K562 (cell line): ENCODE data around the gene KASH5. TPM values are rescaled to one million over a fixed set of nuclear protein-coding genes. Genes with fewer than 3 reads are reported as not detected.

Experiments
- ATAC-seq: fragments of 200-7000 bp; cut with Tn5 transposase; 3 replicates; pipeline ENCODE4 v1.9.1; 2020; ENCODE audit warnings: moderate library complexity
- BruUV-seq: library from RNA; stranded (reverse); fragments of 400-500 nt; replicated peaks from 2 replicates; lab custom pipeline; 2021; lab: Mats Ljungman, UMichigan
- CTCF ChIA-PET: fragments of 300-600 bp; formaldehyde crosslinking; extraction: SDS; loops from one replicate; lab custom pipeline; 2021; ENCODE audit warnings: low intra/inter-chr PET ratio; lab: Yijun Ruan, JAX
- POLR2A ChIA-PET: fragments of 300-600, 350-650 bp; sonication (Branson Sonifier 250); formaldehyde crosslinking; extraction: SDS; loops from one replicate; lab custom pipeline; 2021; ENCODE audit warnings: antibody characterized with exemption, inconsistent platforms; lab: Yijun Ruan, JAX
- DNase-seq, 4 experiments: peaks; one replicate each; pipeline versions ENCODE4 v3.0.0 to v3.0.0-alpha.2; 2011 to 2018; ENCODE audit warnings: low spot score in 3 of 4, mixed read lengths in 3 of 4; ENCODE audit errors: extremely low read depth in 1 of 4
- FAIRE-seq: peaks from 2 replicates; lab custom pipeline; 2011; peaks lifted over from hg19 to GRCh38; lab: Jason Lieb, UNC
- H2AFZ ChIP-seq: 2 replicates; pipeline ENCODE4 v1.6.0; 2011; ENCODE audit warnings: low read depth, low read length, control low read depth, inconsistent platforms
- H3K27ac ChIP-seq: fragments of 200-600 bp; 3 replicates; pipeline ENCODE4 v1.8.0; 2011; ENCODE audit warnings: low read depth, mild to moderate bottlenecking, control low read depth, inconsistent platforms, low read length, moderate library complexity, mixed read lengths; ENCODE audit errors: extremely low read depth
- H3K27me3 ChIP-seq, 2 experiments: fragments of 300-600 bp in 1 of 2; 2 replicates in 1 of 2; 3 replicates in 1 of 2; pipeline versions ENCODE4 v1.6.0 to v1.8.0; 2011; ENCODE audit warnings: inconsistent platforms in 2 of 2, low read length in 2 of 2, mild to moderate bottlenecking in 1 of 2, mixed read lengths in 1 of 2, moderate library complexity in 1 of 2; ENCODE audit not compliant: control insufficient read depth in 2 of 2, insufficient read depth in 2 of 2
- H3K36me3 ChIP-seq: fragments of 300-600 bp; 3 replicates; pipeline ENCODE4 v1.8.0; 2011; ENCODE audit warnings: mild to moderate bottlenecking, low read length, inconsistent platforms; ENCODE audit not compliant: control insufficient read depth, insufficient read depth
- H3K4me1 ChIP-seq, 2 experiments: fragments of 200-600 bp in 1 of 2; replicated peaks in 1 of 2; 2 replicates in 1 of 2; 3 replicates in 1 of 2; pipeline versions ENCODE4 v1.5.1 to v1.8.0; 2011; ENCODE audit warnings: inconsistent platforms in 2 of 2, low read length in 2 of 2, mild to moderate bottlenecking in 1 of 2, mixed read lengths in 1 of 2, moderate library complexity in 1 of 2; ENCODE audit not compliant: control insufficient read depth in 2 of 2, insufficient read depth in 2 of 2
- H3K4me2 ChIP-seq: 2 replicates; pipeline ENCODE4 v1.6.1; 2011; ENCODE audit warnings: low read length, control low read depth, inconsistent platforms, mixed read lengths; ENCODE audit not compliant: insufficient read depth
- H3K4me3 ChIP-seq: fragments of 200-600 bp; sonication (generic), shearing (Covaris generic); 2 replicates; pipeline ENCODE4 v1.5.1; 2016; ENCODE audit warnings: control low read depth, inconsistent platforms
- H3K79me2 ChIP-seq: fragments of 200-600 bp; 3 replicates; pipeline ENCODE4 v1.8.0; 2011; ENCODE audit warnings: low read length, inconsistent platforms; ENCODE audit not compliant: control insufficient read depth, insufficient read depth
- H3K9ac ChIP-seq, 2 experiments: 2 replicates each; pipeline versions ENCODE4 v1.6.0 to v1.6.1; 2011; ENCODE audit warnings: low read depth in 2 of 2, low read length in 2 of 2, control low read depth in 1 of 2, inconsistent platforms in 1 of 2, mild to moderate bottlenecking in 1 of 2, mixed read lengths in 1 of 2; ENCODE audit not compliant: insufficient read depth in 1 of 2
- H3K9me1 ChIP-seq: one replicate; pipeline ENCODE4 v1.6.0; 2011; ENCODE audit warnings: inconsistent platforms, mild to moderate bottlenecking, low read length, moderate library complexity; ENCODE audit not compliant: control insufficient read depth, insufficient read depth
- H3K9me3 ChIP-seq: replicated peaks from 2 replicates; pipeline ENCODE4 v1.5.1; 2011; ENCODE audit warnings: low read depth, low read length, inconsistent platforms; ENCODE audit not compliant: control insufficient read depth, insufficient read depth
- H4K20me1 ChIP-seq: replicated peaks from 2 replicates; pipeline ENCODE4 v1.6.1; 2011; ENCODE audit warnings: low read length, inconsistent platforms, mixed read lengths; ENCODE audit not compliant: control insufficient read depth, insufficient read depth
- ATF1 ChIP-seq, 2 experiments: fragments of 450-650 bp in 1 of 2; IDR thresholded peaks; 2 replicates each; pipeline ENCODE4 v1.6.1; 2016; ENCODE audit warnings: missing compliant biosample characterization in 1 of 2, missing genetic modification characterization in 1 of 2
- BRD9 ChIP-seq: fragments of 450-650 bp; IDR thresholded peaks from 2 replicates; pipeline ENCODE4 v1.6.1; 2018; ENCODE audit warnings: low read depth; ENCODE audit not compliant: partially characterized antibody
- KLF6 ChIP-seq: fragments of 250-450 bp; sonication (Bioruptor Pico); IDR thresholded peaks from 2 replicates; pipeline ENCODE4 v1.4.0; 2020; ENCODE audit warnings: mild to moderate bottlenecking, moderate library complexity, borderline replicate concordance
- NFATC3 ChIP-seq: fragments of 450-650 bp; IDR thresholded peaks from 2 replicates; pipeline ENCODE4 v1.6.1; 2017; ENCODE audit warnings: mild to moderate bottlenecking
- RBFOX2 ChIP-seq: fragments of 200-400 bp; formaldehyde crosslinking; IDR thresholded peaks from 2 replicates; pipeline ENCODE4 v1.6.1; 2017; ENCODE audit warnings: low read depth, mild to moderate bottlenecking, low read length, moderate library complexity
- RHOXF2B ChIP-seq: fragments of 250-450 bp; sonication (Bioruptor Pico); conservative IDR thresholded peaks from 2 replicates; pipeline ENCODE4 v1.5.1; 2021
- SREBF1 ChIP-seq: fragments of 150-350 bp; IDR thresholded peaks from 2 replicates; pipeline ENCODE4 v1.6.1; 2014; ENCODE audit warnings: antibody characterized with exemption, low read depth, low read length, borderline replicate concordance
- THAP12 ChIP-seq: fragments of 250-450 bp; sonication (Bioruptor Pico); IDR thresholded peaks from 2 replicates; pipeline ENCODE4 v1.9.0; 2021; ENCODE audit warnings: mild to moderate bottlenecking, inconsistent platforms
- ZBTB40 ChIP-seq, 2 experiments: fragments of 450-650 bp in 1 of 2; sonication (generic) in 1 of 2; formaldehyde crosslinking in 1 of 2; IDR thresholded peaks; 2 replicates each; pipeline versions ENCODE4 v1.7.1 to v1.9.0; 2016 to 2022; ENCODE audit warnings: inconsistent platforms in 1 of 2, mild to moderate bottlenecking in 1 of 2, missing genetic modification reagents in 1 of 2
- ZFP1 ChIP-seq: fragments of 450-650 bp; formaldehyde crosslinking; IDR thresholded peaks from 2 replicates; pipeline ENCODE4 v1.4.0; 2020; ENCODE audit warnings: mild to moderate bottlenecking, mixed read lengths
- ZNF707 ChIP-seq: fragments of 250-450 bp; sonication (Bioruptor Pico); conservative IDR thresholded peaks from 2 replicates; pipeline ENCODE4 v1.8.0; 2022; ENCODE audit warnings: inconsistent platforms, mild to moderate bottlenecking, moderate library complexity
- WGBS: fragments of 100-300 bp; shearing (Covaris generic); methylation state at CpG from one replicate; pipeline ENCODE4 v1.1.6; 2016; ENCODE audit warnings: low coverage, mixed read lengths; ENCODE audit not compliant: insufficient coverage; ENCODE audit errors: missing lambda C conversion rate; 5-methylcytosine and 5-hydroxymethylcytosine counted together
- in situ Hi-C: fragments of 300-500 bp; cut with MboI; formaldehyde crosslinking; loops from 4 replicates; pipeline ENCODE4 v1.15.0; 2018; ENCODE audit warnings: inconsistent platforms, mixed read lengths
- intact Hi-C: fragments of 100-400 bp; cut with micrococcal nuclease; formaldehyde crosslinking; loops from 2 replicates; pipeline ENCODE4 v1.14.2; 2022
- polyA plus RNA-seq, 8 experiments: library from polyadenylated mRNA; depleted of rRNA in 4 of 8; stranded (reverse) in 5 of 8; unstranded in 3 of 8; fragments of >200 nt; fragmentation: Nextera tagmentation in 2 of 8; fragmentation: Illumina TruSeq in 1 of 8; extraction: Ambion mirVana in 2 of 8; extraction: Trizol in 1 of 8; gene quantifications; 2 replicates each; pipeline versions ENCODE4 v1.2.1 to v1.2.3, GENCODE V29; 2011 to 2014; ENCODE audit warnings: inconsistent platforms in 1 of 8, missing spikeins in 1 of 8
- total RNA-seq, 7 experiments: library from RNA; depleted of rRNA in 6 of 7; stranded (reverse); fragments of >200 nt in 6 of 7; fragmentation: Illumina TruSeq in 2 of 7; extraction: Trizol in 2 of 7; gene quantifications; 2 replicates each; pipeline versions ENCODE4 v1.2.1 to v1.2.3, GENCODE V29; 2011 to 2021; ENCODE audit warnings: low replicate concordance in 1 of 7

KASH5 gene
- total and polyA plus RNA-seq, 9 of the 15 experiments (the other 6 are each of a cell fraction or from before 2014, with no cell fraction given), result 0.07 to 0.84 (median 0.34) TPM; not detected in 1

GRCh38 chr19:49453757-49454240, 65.8 kb downstream of the KASH5 start:
- H2AFZ ChIP-seq, result peak overlapping the region; percentile 95
- H3K79me2 ChIP-seq, result peaks cover 54% of the 10 kb centered on the region
- H3K4me3 ChIP-seq, result peak overlapping the region; percentile 93
- peak overlapping the region; percentile 96 for H3K4me2 ChIP-seq
- peak overlapping the region; percentile 95 to 100 for H3K9ac ChIP-seq
- FAIRE-seq (no peak), ATAC-seq (no peak), DNase-seq (peak in 3 of 4 experiments; percentile 29 to 72 (median 70))
- ChIA-PET CTCF (no interaction called here), POLR2A (interaction anchor here (0.6 to 2.8 kb wide), 15 partner anchors 9 to 578 kb away, joined by 3 to 8 read pairs (median 4); partner anchors contain the start of gene DKKL1)
- 2% methylated on average over 10 of the region's 10 CpGs for WGBS
- peaks cover 5 to 40% of the 10 kb centered on the region in 2 experiments; a peak in 4 of 5 replicates for H3K4me1 ChIP-seq
- H3K27ac ChIP-seq, result peak overlapping the region; percentile 100
- no peaks in the 10 kb centered on the region for H3K9me3 ChIP-seq
- H4K20me1 ChIP-seq, result no peaks in the 10 kb centered on the region
- H3K27me3 ChIP-seq, result no peaks in the 10 kb centered on the region
- no peaks in the 10 kb centered on the region for H3K9me1 ChIP-seq
- TSS peak; percentile 83 for BruUV-seq
- in situ Hi-C loops (no loop called here), intact Hi-C loops (no loop called here)
- peaks cover 41% of the 10 kb centered on the region; the same call in 2 of the 3 replicates for H3K36me3 ChIP-seq
- TF ChIP-seq RHOXF2B (CRISPR knock-in tag), result no peak
- TF ChIP-seq ZBTB40 (IDR thresholded peaks at IDR 0.05), result peak; percentile 50
- TF ChIP-seq ZBTB40 (CRISPR knock-in tag; IDR thresholded peaks at IDR 0.05), result no peak
- peak; percentile 64 for TF ChIP-seq BRD9
- TF ChIP-seq KLF6 (CRISPR knock-in tag), result no peak
- no peak for TF ChIP-seq ZFP1 (CRISPR knock-in tag)
- no peak for TF ChIP-seq RBFOX2
- no peak for TF ChIP-seq NFATC3
- no peak for TF ChIP-seq THAP12 (CRISPR knock-in tag)
- TF ChIP-seq ZNF707, result no peak
- TF ChIP-seq ATF1 (CRISPR knock-in tag; IDR thresholded peaks at IDR 0.05), result no peak
- 0 out of 2 replicates have a peak, but pooled peaks have one; percentile 6 for TF ChIP-seq ATF1 (tag; IDR thresholded peaks at IDR 0.05)
- TF ChIP-seq SREBF1, result no peak
